ENCODE measurements around the gene NBR1. TPM values are rescaled to one million over a fixed set of nuclear protein-coding genes. Genes with fewer than 3 reads are reported as not detected.

The NBR1 gene
- total and polyA plus RNA-seq, 2 of the 8 experiments (the other 6 are each of a cell fraction or from before 2014, with no cell fraction given), result 13.5 to 36.0 TPM

DNA sequence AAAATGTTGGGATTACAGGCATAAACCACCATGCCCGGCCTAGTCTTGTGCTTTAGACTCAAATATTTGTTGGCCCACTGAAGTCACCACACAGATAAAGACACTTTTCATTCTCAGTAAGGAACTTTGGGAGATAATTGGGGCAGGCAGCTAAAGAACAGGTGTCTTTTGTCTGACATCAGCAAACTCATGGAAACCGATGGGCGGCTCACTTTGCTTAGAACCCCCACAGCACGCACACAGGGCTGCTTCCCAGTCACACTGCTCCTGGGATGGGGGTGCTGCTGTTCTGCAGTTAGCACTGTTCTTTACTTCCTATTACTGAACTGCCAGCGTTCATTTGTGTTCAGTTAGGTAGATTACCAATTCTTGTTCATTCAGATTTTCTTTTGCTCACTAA, 27.8 kb upstream of the NBR1 start:
- CTCF ChIA-PET (ENCODE audit: partially characterized antibody), result interaction anchor here (0.7 to 1.1 kb wide), 2 partner anchors 59 to 71 kb away, joined by 3 read pairs; no protein-coding TSS in a partner anchor
- no peak for DNase-seq (ENCODE audit: low read depth in 1 of 2, low spot score in 2 of 2)
- H3K9me3 ChIP-seq (ENCODE audit: insufficient read depth in 2 of 2, low read depth in 1 of 2, low read length in 1 of 2), result no peaks in the 10 kb centered on the region
- TF ChIP-seq YY1 (IDR thresholded peaks at IDR 0.05; ENCODE audit: low read depth, low read length), result no peak
- no peak for TF ChIP-seq HDAC6 (IDR thresholded peaks at IDR 0.05; ENCODE audit: low read depth, low read length)
- no peak for TF ChIP-seq PHF8 (conservative IDR thresholded peaks at IDR 0.05; ENCODE audit: low read depth, low read length)
- TF ChIP-seq EGR1 (IDR thresholded peaks at IDR 0.05; ENCODE audit: borderline replicate concordance, low read depth, low read length), result no peak
- TF ChIP-seq ASH2L (IDR thresholded peaks at IDR 0.05; ENCODE audit: low read length), result no peak
- no peak for TF ChIP-seq EZH2 (IDR thresholded peaks at IDR 0.05; ENCODE audit: low read depth, low read length, severe bottlenecking)
- no peak for TF ChIP-seq SAP30 (IDR thresholded peaks at IDR 0.05; ENCODE audit: insufficient read depth, insufficient replicate concordance, low read length)
- no peak for TF ChIP-seq RAD21 (IDR thresholded peaks at IDR 0.05 in 1 of 2, conservative IDR thresholded peaks at IDR 0.05 in 1 of 2; ENCODE audit: low read depth in 2 of 2, low read length in 2 of 2)
- TF ChIP-seq CHD2 (IDR thresholded peaks at IDR 0.05; ENCODE audit: low read length), result no peak
- no peak for TF ChIP-seq NANOG (IDR thresholded peaks at IDR 0.05; ENCODE audit: insufficient read depth, low read depth, low read length, poor library complexity, severe bottlenecking)
- no peak for TF ChIP-seq CBX8 (IDR thresholded peaks at IDR 0.05; ENCODE audit: borderline replicate concordance, low read depth, low read length)
- TF ChIP-seq RFX5 (IDR thresholded peaks at IDR 0.05; ENCODE audit: borderline replicate concordance, low read depth, low read length), result no peak
- TF ChIP-seq CTBP2 (IDR thresholded peaks at IDR 0.05; ENCODE audit: borderline replicate concordance, insufficient read depth, insufficient read length, low read length), result no peak
- TF ChIP-seq JUND (IDR thresholded peaks at IDR 0.05; ENCODE audit: low read length), result no peak

More for the DNA sequence above, 27.8 kb upstream of the NBR1 start:
- POLR2A ChIA-PET (ENCODE audit: partially characterized antibody), result interaction anchor here (0.6 to 1.2 kb wide), 2 partner anchors 16 to 250 kb away, joined by 4 to 7 read pairs; no protein-coding TSS in a partner anchor
- no peak overlapping the region for H2AFZ ChIP-seq (ENCODE audit: low read length)
- H4K20me1 ChIP-seq (replicated peaks in 1 of 2; ENCODE audit: control insufficient read depth in 1 of 2, insufficient read depth in 2 of 2, low read length in 2 of 2), result no peaks in the 10 kb centered on the region
- no peak overlapping the region for H3K27ac ChIP-seq (ENCODE audit: low read depth, low read length)
- FAIRE-seq, result no peak
- H4K8ac ChIP-seq (ENCODE audit: extremely low read depth, insufficient read depth, low read length), result no peak overlapping the region
- H3K4me3 ChIP-seq (ENCODE audit: extremely low read depth in 1 of 4, insufficient read depth in 2 of 4, low read depth in 3 of 4, low read length in 4 of 4), result no peak overlapping the region
- no peak overlapping the region for H4K5ac ChIP-seq (ENCODE audit: insufficient read length, low read depth, low read length)
- WGBS, 2 experiments (ENCODE audit: extremely low coverage in 1 of 2, insufficient coverage in 1 of 2, insufficient read length in 1 of 2, insufficient replicate concordance in 2 of 2, low coverage in 1 of 2, low lambda C conversion rate in 2 of 2, missing lambda C conversion rate in 1 of 2), result 94% methylated on average over 5 of the region's 5 CpGs; no CpG with 5 or more reads in 1 of the 2 experiments
- H3K27me3 ChIP-seq (replicated peaks in 1 of 4; ENCODE audit: control insufficient read depth in 3 of 4, extremely low read depth in 1 of 4, insufficient read depth in 3 of 4, low read length in 3 of 4), result no peaks in the 10 kb centered on the region
- no peak overlapping the region for H2BK12ac ChIP-seq (ENCODE audit: low read depth, low read length)
- H3K18ac ChIP-seq (ENCODE audit: extremely low read depth, low read length), result no peak overlapping the region
- H3K79me1 ChIP-seq (ENCODE audit: low read depth, low read length), result no peaks in the 10 kb centered on the region; the same call in 1 of the 2 replicates
- H2BK5ac ChIP-seq (ENCODE audit: low read depth, low read length), result no peak overlapping the region
- H3K4me1 ChIP-seq (replicated peaks in 1 of 4; ENCODE audit: control insufficient read depth in 3 of 4, insufficient read depth in 4 of 4, low read length in 3 of 4), result peaks cover 0 to 2% (median 0%) of the 10 kb centered on the region in 4 experiments; a peak in 1 of 7 replicates
- no peak overlapping the region for H2AK5ac ChIP-seq (ENCODE audit: low read depth, low read length)
- H3K36me3 ChIP-seq (ENCODE audit: control insufficient read depth in 2 of 4, insufficient read depth in 4 of 4, low read length in 3 of 4), result no peaks in the 10 kb centered on the region
- no peak overlapping the region for H2BK15ac ChIP-seq (ENCODE audit: low read length)
- H4K91ac ChIP-seq (replicated peaks; ENCODE audit: insufficient read length, low read length), result no peak overlapping the region
- no peak overlapping the region for H3K14ac ChIP-seq (ENCODE audit: insufficient read length)
- no peaks in the 10 kb centered on the region for H3K79me2 ChIP-seq (ENCODE audit: control insufficient read depth in 1 of 2, insufficient read depth in 2 of 2, low read length in 2 of 2)
- no peak overlapping the region for H3K23ac ChIP-seq (ENCODE audit: insufficient read length)
- H2BK120ac ChIP-seq (replicated peaks; ENCODE audit: low read depth, low read length), result no peak overlapping the region
- H2BK20ac ChIP-seq (ENCODE audit: low read length), result no peak overlapping the region
- no peak overlapping the region for H3K4ac ChIP-seq (replicated peaks; ENCODE audit: insufficient read length, low read depth, low read length)
- no peak overlapping the region for H3K56ac ChIP-seq (replicated peaks; ENCODE audit: insufficient read length, low read depth, low read length)
- H3K4me2 ChIP-seq (ENCODE audit: insufficient read depth in 1 of 2, low read depth in 2 of 2, low read length in 2 of 2), result no peak overlapping the region
- no peaks in the 10 kb centered on the region for H3K23me2 ChIP-seq (ENCODE audit: low read depth, low read length)
- H3K9ac ChIP-seq (replicated peaks in 1 of 4; ENCODE audit: extremely low read depth in 1 of 4, low read depth in 3 of 4, low read length in 3 of 4), result no peak overlapping the region
